Measurements from ENCODE around the gene EWSR1. TPM values are rescaled to one million over a fixed set of nuclear protein-coding genes. Genes with fewer than 3 reads are reported as not detected.

EWSR1 gene
- total RNA-seq, 1 experiment from 2014 or later = 462 TPM

- H3K27ac Mint-ChIP-seq = no peak overlapping the region
- no peaks in the 10 kb centered on the region for H3K9me3 ChIP-seq (ENCODE audit: control insufficient read depth, low read depth, low read length)
- no peak overlapping the region for H4K5ac ChIP-seq (ENCODE audit: insufficient read length, low read depth, low read length)
- no peaks in the 10 kb centered on the region for H3K79me1 ChIP-seq (ENCODE audit: insufficient read depth, low read depth, low read length, poor library complexity, severe bottlenecking)
- no peaks in the 10 kb centered on the region for H3K27me3 Mint-ChIP-seq (ENCODE audit: low read depth)
- no peak overlapping the region for H3K4me3 Mint-ChIP-seq
- H3K23me2 ChIP-seq (ENCODE audit: insufficient read length, low read depth, low read length, poor library complexity, severe bottlenecking) = no peaks in the 10 kb centered on the region
- H3K79me2 ChIP-seq (ENCODE audit: insufficient read depth, low read length) = no peaks in the 10 kb centered on the region
- H3K27ac ChIP-seq (ENCODE audit: insufficient read length, low read depth, low read length) = no peak overlapping the region
- no peaks in the 10 kb centered on the region for H4K20me1 ChIP-seq (ENCODE audit: control insufficient read depth, insufficient read depth, insufficient read length)
- no peak overlapping the region for H3K56ac ChIP-seq (ENCODE audit: insufficient read length, low read depth, low read length)
- no peak overlapping the region for H4K8ac ChIP-seq (replicated peaks; ENCODE audit: insufficient read length, low read depth, low read length)
- no peak overlapping the region for H3K4ac ChIP-seq (ENCODE audit: low read depth, low read length)
- H3K4me1 ChIP-seq (ENCODE audit: insufficient read depth, low read length) = no peaks in the 10 kb centered on the region
- H2BK20ac ChIP-seq (ENCODE audit: low read depth, low read length, poor library complexity, severe bottlenecking) = no peak overlapping the region
- H3K9ac ChIP-seq (ENCODE audit: extremely low read depth, insufficient read length, low read length) = no peak overlapping the region
- H3K9me3 Mint-ChIP-seq = no peaks in the 10 kb centered on the region
- H3K18ac ChIP-seq (ENCODE audit: insufficient read length, low read depth, low read length) = no peak overlapping the region
- H3K4me2 ChIP-seq (ENCODE audit: insufficient read depth, insufficient read length, low read length) = no peak overlapping the region
- no peak for TF ChIP-seq CTCF (conservative IDR thresholded peaks at IDR 0.05)
- H4K91ac ChIP-seq (ENCODE audit: insufficient read length, low read depth, low read length) = no peak overlapping the region
- peaks cover 69 to 99% (median 96%) of the 10 kb centered on the region in 3 experiments for H3K36me3 Mint-ChIP-seq (ENCODE audit: insufficient read depth in 1 of 3, low read depth in 3 of 3)
- H2BK120ac ChIP-seq (ENCODE audit: low read depth, low read length, poor library complexity, severe bottlenecking) = no peak overlapping the region
- H3K4me1 Mint-ChIP-seq = peaks cover 0 to 7% of the 10 kb centered on the region in 2 experiments; a peak in 1 of 4 replicates
- no peak overlapping the region for H2AFZ ChIP-seq (ENCODE audit: low read length)
- H2BK15ac ChIP-seq (ENCODE audit: low read depth, low read length) = no peak overlapping the region
- no peak overlapping the region for H3K23ac ChIP-seq (ENCODE audit: insufficient read length, low read depth, low read length)
- H2BK12ac ChIP-seq (ENCODE audit: insufficient read length, low read depth, low read length) = no peak overlapping the region
- H2AK5ac ChIP-seq (ENCODE audit: insufficient read length, low read length) = no peak overlapping the region
- H2BK5ac ChIP-seq (ENCODE audit: insufficient read length, low read length) = no peak overlapping the region
- no peak for DNase-seq
- no peak overlapping the region for H3K14ac ChIP-seq (ENCODE audit: insufficient read depth, low read length)
- no peaks in the 10 kb centered on the region for H3K27me3 ChIP-seq (ENCODE audit: insufficient read depth, low read length)
- H3T11ph ChIP-seq (ENCODE audit: low read length) = no peak overlapping the region
Observed at GRCh38 chr22:29292379-29292778, 24.3 kb downstream of the EWSR1 start.
